ENCODE data around the gene DDX46. TPM values are rescaled to one million over a fixed set of nuclear protein-coding genes. Genes with fewer than 3 reads are reported as not detected.

The DDX46 gene
- total RNA-seq, 4 donors from 2014 or later = 21.8 to 68.5 (median 33.1) TPM

- H3K27ac ChIP-seq = no peak overlapping the region
- H3K9me3 ChIP-seq = no peaks in the 10 kb centered on the region
- peaks cover 91% of the 10 kb centered on the region for H3K36me3 ChIP-seq
- H3K27me3 ChIP-seq = no peaks in the 10 kb centered on the region
- no peak for TF ChIP-seq CTCF (IDR thresholded peaks at IDR 0.05)
- no peak for TF ChIP-seq POLR2AphosphoS5 (IDR thresholded peaks at IDR 0.05)
- TF ChIP-seq EP300 (IDR thresholded peaks at IDR 0.05) = no peak
- no peak for TF ChIP-seq POLR2A (IDR thresholded peaks at IDR 0.05)
- H3K4me1 ChIP-seq = no peaks in the 10 kb centered on the region
- WGBS = 88% methylated on average over 4 of the region's 4 CpGs
- no peak for DNase-seq (ENCODE audit: low spot score in 2 of 2)
- no peak overlapping the region for H3K4me3 ChIP-seq
Observed at GRCh38 chr5:134818776-134819175, 60.2 kb downstream of the DDX46 start.

- H3K27ac ChIP-seq = no peak overlapping the region
- peaks cover 92% of the 10 kb centered on the region for H3K36me3 ChIP-seq
- H3K4me3 ChIP-seq = no peak overlapping the region
- no peaks in the 10 kb centered on the region for H3K4me1 ChIP-seq
- H3K27me3 ChIP-seq = no peaks in the 10 kb centered on the region
- DNase-seq (ENCODE audit: low spot score in 2 of 2) = no peak
- 87% methylated on average over 4 of the region's 4 CpGs for WGBS
- H3K9me3 ChIP-seq = no peaks in the 10 kb centered on the region
- TF ChIP-seq POLR2A (IDR thresholded peaks at IDR 0.05) (no peak), CTCF (IDR thresholded peaks at IDR 0.05) (no peak)
Observed at GRCh38 chr5:134819407-134819963, 60.9 kb downstream of the DDX46 start.

- Histone ChIP-seq H3K4me3 (no peak overlapping the region), H3K9me3 (no peaks in the 10 kb centered on the region), H3K4me1 (no peaks in the 10 kb centered on the region), H3K27ac (no peak overlapping the region), H3K36me3 (peaks cover 90% of the 10 kb centered on the region), H3K27me3 (no peaks in the 10 kb centered on the region)
- TF ChIP-seq EP300 (IDR thresholded peaks at IDR 0.05) (no peak), CTCF (IDR thresholded peaks at IDR 0.05) (no peak), POLR2A (IDR thresholded peaks at IDR 0.05) (no peak)
- 90% methylated on average over 7 of the region's 7 CpGs for WGBS
- DNase-seq (ENCODE audit: low spot score in 2 of 2) = no peak
Observed at GRCh38 chr5:134821841-134822240, 63.3 kb downstream of the DDX46 start.

- Histone ChIP-seq H3K36me3 (peaks cover 92% of the 10 kb centered on the region), H3K4me3 (no peak overlapping the region), H3K27me3 (no peaks in the 10 kb centered on the region), H3K4me1 (no peaks in the 10 kb centered on the region), H3K27ac (no peak overlapping the region), H3K9me3 (no peaks in the 10 kb centered on the region)
- DNase-seq (ENCODE audit: low spot score in 2 of 2) = no peak
- TF ChIP-seq CTCF (IDR thresholded peaks at IDR 0.05) = no peak
- 97% methylated on average over 1 of the region's 1 CpG for WGBS
Observed at GRCh38 chr5:134824681-134825080, 66.1 kb downstream of the DDX46 start.

GRCh38 chr5:134825212-134825611 lies 66.6 kb downstream of the DDX46 start:
- Histone ChIP-seq H3K9me3 (no peaks in the 10 kb centered on the region), H3K4me3 (no peak overlapping the region), H3K27me3 (no peaks in the 10 kb centered on the region), H3K4me1 (no peaks in the 10 kb centered on the region), H3K36me3 (peaks cover 89% of the 10 kb centered on the region), H3K27ac (no peak overlapping the region)
- WGBS = 85% methylated on average over 7 of the region's 7 CpGs
- no peak for DNase-seq (ENCODE audit: low spot score in 2 of 2)
- TF ChIP-seq POLR2AphosphoS5 (IDR thresholded peaks at IDR 0.05) (no peak), CTCF (IDR thresholded peaks at IDR 0.05) (no peak), POLR2A (IDR thresholded peaks at IDR 0.05) (no peak), EP300 (IDR thresholded peaks at IDR 0.05) (no peak)
